GM12878 (cell line): ENCODE measurements around the gene CCDC15. TPM values are rescaled to one million over a fixed set of nuclear protein-coding genes. Genes with fewer than 3 reads are reported as not detected.

Experiments
- ATAC-seq: fragments of 200-7000 bp; cut with Tn5 transposase; 3 replicates; pipeline ENCODE4 v1.9.1; 2020; ENCODE audit warnings: mild to moderate bottlenecking, moderate library complexity
- BruUV-seq: library from RNA; stranded (reverse); fragments of 400-500 nt; replicated peaks from 2 replicates; lab custom pipeline; 2021; lab: Mats Ljungman, UMichigan
- CTCF ChIA-PET: fragments of 300-600 bp; sonication (Branson Sonifier 250); formaldehyde crosslinking; extraction: SDS; loops from one replicate; lab custom pipeline; 2021; ENCODE audit warnings: inconsistent platforms; lab: Yijun Ruan, JAX
- POLR2A ChIA-PET: fragments of 350-600 bp; formaldehyde crosslinking; extraction: SDS; loops from one replicate; lab custom pipeline; 2021; ENCODE audit warnings: inconsistent platforms; lab: Charles Lee
- RAD21 ChIA-PET: fragments of 300-600 bp; sonication (Branson Sonifier 250); formaldehyde crosslinking; loops from one replicate; lab custom pipeline; 2023; ENCODE audit warnings: antibody characterized with exemption; ENCODE audit not compliant: unreplicated experiment; lab: Charles Lee
- SMC1A ChIA-PET: fragments of 300-600 bp; sonication (Branson Sonifier 250); formaldehyde crosslinking; loops from one replicate; lab custom pipeline; 2023; ENCODE audit not compliant: unreplicated experiment, uncharacterized antibody; lab: Charles Lee
- DNase-seq: peaks from one replicate; pipeline ENCODE4 v3.0.0-alpha.2; 2011; ENCODE audit warnings: low read depth, low spot score
- FAIRE-seq: peaks from 3 replicates; lab custom pipeline; 2011; peaks lifted over from hg19 to GRCh38; lab: Jason Lieb, UNC
- H2AFZ ChIP-seq: 2 replicates; pipeline ENCODE4 v1.6.0; 2011; ENCODE audit warnings: low read depth, low read length, control low read depth; ENCODE audit not compliant: control insufficient read depth
- H3K27ac ChIP-seq: 2 replicates; pipeline ENCODE4 v1.5.1; 2011; ENCODE audit warnings: control low read depth; ENCODE audit not compliant: control insufficient read depth, insufficient read depth
- H3K27me3 ChIP-seq, 2 experiments: replicated peaks in 1 of 2; 2 replicates each; pipeline versions ENCODE4 v1.6.0 to v1.6.1; 2011; ENCODE audit warnings: low read length in 1 of 2; ENCODE audit not compliant: control insufficient read depth in 2 of 2, insufficient read depth in 2 of 2
- H3K36me3 ChIP-seq, 2 experiments: 2 replicates each; pipeline ENCODE4 v1.5.1; 2011; ENCODE audit warnings: low read length in 1 of 2; ENCODE audit not compliant: control insufficient read depth in 2 of 2, insufficient read depth in 2 of 2
- H3K4me1 ChIP-seq: 2 replicates; pipeline ENCODE4 v1.6.1; 2011; ENCODE audit warnings: mild to moderate bottlenecking, low read length, moderate library complexity, mixed read lengths; ENCODE audit not compliant: control insufficient read depth, insufficient read depth
- H3K4me2 ChIP-seq: 2 replicates; pipeline ENCODE4 v1.6.0; 2011; ENCODE audit warnings: control low read depth; ENCODE audit not compliant: control insufficient read depth, insufficient read depth
- H3K4me3 ChIP-seq: fragments of 200-600 bp; sonication (generic); 2 replicates; pipeline ENCODE4 v1.5.1; 2016
- H3K79me2 ChIP-seq: 2 replicates; pipeline ENCODE4 v1.6.0; 2011; ENCODE audit warnings: low read length; ENCODE audit not compliant: control insufficient read depth, insufficient read depth
- H3K9ac ChIP-seq: 2 replicates; pipeline ENCODE4 v1.8.0; 2011; ENCODE audit warnings: low read length, control low read depth, mixed read lengths; ENCODE audit not compliant: control insufficient read depth, insufficient read depth
- H3K9me3 ChIP-seq: replicated peaks from 3 replicates; pipeline ENCODE4 v1.5.1; 2011; ENCODE audit warnings: mild to moderate bottlenecking, low read length; ENCODE audit not compliant: control insufficient read depth, insufficient read depth
- H4K20me1 ChIP-seq: 2 replicates; pipeline ENCODE4 v1.6.0; 2011; ENCODE audit not compliant: control insufficient read depth, insufficient read depth
- BMI1 ChIP-seq: fragments of 450-650 bp; IDR thresholded peaks from 2 replicates; pipeline ENCODE4 v1.6.1; 2016; ENCODE audit warnings: mild to moderate bottlenecking, moderate library complexity, borderline replicate concordance
- E2F8 ChIP-seq: fragments of 450-650 bp; IDR thresholded peaks from 2 replicates; pipeline ENCODE4 v1.6.1; 2018; ENCODE audit warnings: mild to moderate bottlenecking, low read depth, moderate library complexity; ENCODE audit not compliant: partially characterized antibody
- ETV6 ChIP-seq, 2 experiments: fragments of 450-650 bp in 1 of 2; IDR thresholded peaks in 1 of 2; conservative IDR thresholded peaks in 1 of 2; 2 replicates each; pipeline ENCODE4 v1.6.1; 2014; ENCODE audit warnings: antibody characterized with exemption in 1 of 2, borderline replicate concordance in 1 of 2, low read depth in 1 of 2, mild to moderate bottlenecking in 1 of 2, moderate library complexity in 1 of 2
- FOXM1 ChIP-seq: IDR thresholded peaks from 2 replicates; pipeline ENCODE4 v1.6.1; 2012; ENCODE audit warnings: low read depth, mild to moderate bottlenecking, inconsistent platforms, low read length, moderate library complexity
- GATAD2B ChIP-seq: fragments of 450-650 bp; conservative IDR thresholded peaks from 2 replicates; pipeline ENCODE4 v1.6.1; 2017; ENCODE audit warnings: low read depth, mild to moderate bottlenecking, moderate library complexity
- IRF4 ChIP-seq: IDR thresholded peaks from 2 replicates; pipeline ENCODE4 v1.6.1; 2011; ENCODE audit warnings: low read depth, low read length
- MYC ChIP-seq: IDR thresholded peaks from 2 replicates; pipeline ENCODE4 v1.6.1; 2011; ENCODE audit warnings: mild to moderate bottlenecking, low read length, moderate library complexity, inconsistent platforms; ENCODE audit not compliant: insufficient read depth, insufficient replicate concordance, insufficient read length, severe bottlenecking
- NR2C1 ChIP-seq: fragments of 450-650 bp; IDR thresholded peaks from 2 replicates; pipeline ENCODE4 v1.6.1; 2017; ENCODE audit warnings: antibody characterized with exemption, mild to moderate bottlenecking, moderate library complexity
- POLR2AphosphoS2 ChIP-seq: IDR thresholded peaks from 2 replicates; pipeline ENCODE4 v1.6.1; 2011; ENCODE audit warnings: low read depth, mild to moderate bottlenecking, low read length, improper control_type of control experiment, moderate library complexity
- SMAD1 ChIP-seq: fragments of 450-650 bp; IDR thresholded peaks from 2 replicates; pipeline ENCODE4 v1.6.1; 2018; ENCODE audit warnings: mild to moderate bottlenecking, low read depth; ENCODE audit not compliant: partially characterized antibody
- TCF12 ChIP-seq: IDR thresholded peaks from 2 replicates; pipeline ENCODE4 v1.6.1; 2011; ENCODE audit warnings: low read depth, mild to moderate bottlenecking, low read length
- WGBS: methylation state at CpG from one replicate; pipeline ENCODE4 v1.1.6; 2016; ENCODE audit warnings: low lambda C conversion rate; ENCODE audit not compliant: insufficient replicate concordance, insufficient coverage; ENCODE audit errors: missing lambda C conversion rate; 5-methylcytosine and 5-hydroxymethylcytosine counted together
- in situ Hi-C: fragments of 300-500 bp; cut with MboI; formaldehyde crosslinking; loops from 9 replicates; pipeline ENCODE4 v1.14.3; 2018; ENCODE audit warnings: mixed read lengths
- intact Hi-C: fragments of 100-400 bp; cut with micrococcal nuclease; formaldehyde crosslinking; loops from one replicate; pipeline ENCODE4 v1.14.2; 2022; ENCODE audit not compliant: unreplicated experiment
- polyA plus RNA-seq, 11 experiments: library from polyadenylated mRNA; depleted of rRNA in 4 of 11; unstranded in 6 of 11; stranded (reverse) in 5 of 11; fragments of >200 nt; fragmentation: Nextera tagmentation in 4 of 11; fragmentation: Illumina TruSeq in 1 of 11; extraction: Ambion mirVana in 4 of 11; extraction: Trizol in 1 of 11; gene quantifications; 1 replicate in 1 of 11; 2 replicates in 10 of 11; pipeline versions ENCODE4 v1.2.1 to v1.2.3, GENCODE V29; 2011 to 2016; ENCODE audit warnings: inconsistent platforms in 2 of 11, missing spikeins in 2 of 11, low read depth in 1 of 11
- total RNA-seq, 4 experiments: library from RNA; depleted of rRNA in 3 of 4; stranded (reverse); fragments of >200 nt in 3 of 4; fragmentation: Illumina TruSeq in 1 of 4; extraction: Trizol in 1 of 4; gene quantifications; 2 replicates each; pipeline versions ENCODE4 v1.2.1 to v1.2.3, GENCODE V29; 2013 to 2021
- TF ChIP-seq, protein P1 (sequence below): IDR thresholded peaks from 2 replicates; pipeline ENCODE4 v1.6.1; 2012; ENCODE audit warnings: mild to moderate bottlenecking, low read depth, low read length
- TF ChIP-seq, protein P2 (sequence below): fragments of 150-350 bp; IDR thresholded peaks from 2 replicates; pipeline ENCODE4 v1.6.1; 2014; ENCODE audit warnings: mild to moderate bottlenecking, low read depth, low read length

Gene CCDC15
- total and polyA plus RNA-seq, 10 of the 15 experiments (the other 5 are each of a cell fraction or from before 2014, with no cell fraction given): 2.0 to 5.3 (median 3.3) TPM

DNA sequence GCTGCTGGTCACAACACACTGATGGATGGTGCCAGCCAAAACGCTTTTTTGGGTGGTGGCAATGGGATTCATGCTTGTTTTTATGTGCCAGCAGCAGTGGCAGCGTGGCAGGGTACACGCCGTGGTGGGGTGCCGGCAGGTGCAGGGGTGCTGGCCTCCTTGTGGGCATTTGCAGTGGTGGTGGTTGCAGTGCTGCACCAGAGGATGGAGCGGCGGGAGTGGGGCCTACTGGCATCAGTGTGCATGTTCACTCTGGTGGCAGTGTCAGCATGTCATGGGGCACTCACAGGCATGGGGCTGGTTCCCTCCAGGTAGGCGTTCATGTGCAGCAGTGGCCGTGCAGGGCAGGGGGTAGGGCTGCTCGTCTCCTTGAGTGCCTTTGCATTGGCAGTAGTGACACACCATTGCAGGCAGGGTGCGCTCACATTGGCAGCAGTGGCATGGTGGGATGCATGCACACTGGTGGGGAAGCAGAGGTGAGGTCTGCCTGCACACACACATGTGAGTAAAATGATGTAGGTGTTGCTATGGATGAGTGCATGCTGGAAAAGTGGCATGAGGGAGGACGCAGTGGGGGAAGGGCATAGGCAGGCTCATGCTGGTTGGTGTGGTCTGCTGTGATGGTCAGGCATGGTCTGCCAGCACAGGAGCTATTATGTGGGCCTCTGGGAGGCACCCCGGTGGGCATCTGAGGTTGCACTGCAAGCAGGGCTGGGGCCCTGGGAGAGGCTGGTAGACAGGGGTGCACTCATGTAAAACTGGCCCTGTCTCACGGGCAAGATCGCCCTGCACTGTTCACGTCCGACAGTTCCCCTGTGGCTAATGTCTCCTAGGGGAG is 29.9 kb downstream of the CCDC15 start:
- ChIA-PET POLR2A (no interaction called here), CTCF (interaction anchor here (1.6 kb wide), 1 partner anchor 158 kb away, joined by 3 read pairs; no protein-coding TSS in a partner anchor), SMC1A (interaction anchor here (2.0 kb wide), 1 partner anchor 16 kb away, joined by 5 read pairs; no protein-coding TSS in a partner anchor)
- Histone ChIP-seq H3K4me2 (no peak overlapping the region), H3K27ac (no peak overlapping the region), H3K79me2 (no peaks in the 10 kb centered on the region), H3K4me3 (no peak overlapping the region), H3K27me3 (no peaks in the 10 kb centered on the region), H3K9me3 (peaks cover 3% of the 10 kb centered on the region; the same call in 2 of the 3 replicates)
- 88% methylated on average over 17 of the region's 17 CpGs for WGBS
- no TSS peak for BruUV-seq
- intact Hi-C loops (no loop called here), in situ Hi-C loops (no loop called here)
- DNase-seq: no peak
- no peak for TF ChIP-seq E2F8
- TF ChIP-seq ETV6 (conservative IDR thresholded peaks at IDR 0.05 in 1 of 2, IDR thresholded peaks at IDR 0.05 in 1 of 2; ENCODE audit: borderline replicate concordance in 1 of 2, low read depth in 1 of 2): no peak
- TF ChIP-seq, protein P1, sequence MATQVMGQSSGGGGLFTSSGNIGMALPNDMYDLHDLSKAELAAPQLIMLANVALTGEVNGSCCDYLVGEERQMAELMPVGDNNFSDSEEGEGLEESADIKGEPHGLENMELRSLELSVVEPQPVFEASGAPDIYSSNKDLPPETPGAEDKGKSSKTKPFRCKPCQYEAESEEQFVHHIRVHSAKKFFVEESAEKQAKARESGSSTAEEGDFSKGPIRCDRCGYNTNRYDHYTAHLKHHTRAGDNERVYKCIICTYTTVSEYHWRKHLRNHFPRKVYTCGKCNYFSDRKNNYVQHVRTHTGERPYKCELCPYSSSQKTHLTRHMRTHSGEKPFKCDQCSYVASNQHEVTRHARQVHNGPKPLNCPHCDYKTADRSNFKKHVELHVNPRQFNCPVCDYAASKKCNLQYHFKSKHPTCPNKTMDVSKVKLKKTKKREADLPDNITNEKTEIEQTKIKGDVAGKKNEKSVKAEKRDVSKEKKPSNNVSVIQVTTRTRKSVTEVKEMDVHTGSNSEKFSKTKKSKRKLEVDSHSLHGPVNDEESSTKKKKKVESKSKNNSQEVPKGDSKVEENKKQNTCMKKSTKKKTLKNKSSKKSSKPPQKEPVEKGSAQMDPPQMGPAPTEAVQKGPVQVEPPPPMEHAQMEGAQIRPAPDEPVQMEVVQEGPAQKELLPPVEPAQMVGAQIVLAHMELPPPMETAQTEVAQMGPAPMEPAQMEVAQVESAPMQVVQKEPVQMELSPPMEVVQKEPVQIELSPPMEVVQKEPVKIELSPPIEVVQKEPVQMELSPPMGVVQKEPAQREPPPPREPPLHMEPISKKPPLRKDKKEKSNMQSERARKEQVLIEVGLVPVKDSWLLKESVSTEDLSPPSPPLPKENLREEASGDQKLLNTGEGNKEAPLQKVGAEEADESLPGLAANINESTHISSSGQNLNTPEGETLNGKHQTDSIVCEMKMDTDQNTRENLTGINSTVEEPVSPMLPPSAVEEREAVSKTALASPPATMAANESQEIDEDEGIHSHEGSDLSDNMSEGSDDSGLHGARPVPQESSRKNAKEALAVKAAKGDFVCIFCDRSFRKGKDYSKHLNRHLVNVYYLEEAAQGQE: no peak
- TF ChIP-seq, protein P2, sequence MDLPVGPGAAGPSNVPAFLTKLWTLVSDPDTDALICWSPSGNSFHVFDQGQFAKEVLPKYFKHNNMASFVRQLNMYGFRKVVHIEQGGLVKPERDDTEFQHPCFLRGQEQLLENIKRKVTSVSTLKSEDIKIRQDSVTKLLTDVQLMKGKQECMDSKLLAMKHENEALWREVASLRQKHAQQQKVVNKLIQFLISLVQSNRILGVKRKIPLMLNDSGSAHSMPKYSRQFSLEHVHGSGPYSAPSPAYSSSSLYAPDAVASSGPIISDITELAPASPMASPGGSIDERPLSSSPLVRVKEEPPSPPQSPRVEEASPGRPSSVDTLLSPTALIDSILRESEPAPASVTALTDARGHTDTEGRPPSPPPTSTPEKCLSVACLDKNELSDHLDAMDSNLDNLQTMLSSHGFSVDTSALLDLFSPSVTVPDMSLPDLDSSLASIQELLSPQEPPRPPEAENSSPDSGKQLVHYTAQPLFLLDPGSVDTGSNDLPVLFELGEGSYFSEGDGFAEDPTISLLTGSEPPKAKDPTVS: no peak
- TF ChIP-seq IRF4: no peak
- no peak for TF ChIP-seq BMI1
- no peak for TF ChIP-seq TCF12
- no peak for TF ChIP-seq MYC
- no peak for TF ChIP-seq POLR2AphosphoS2
- no peak for TF ChIP-seq GATAD2B
- TF ChIP-seq FOXM1: no peak
- TF ChIP-seq NR2C1: no peak
- TF ChIP-seq SMAD1: no peak
- TF ChIP-seq, all 136 proteins: peak for 0
- no peaks in the 10 kb centered on the region for H4K20me1 ChIP-seq
- no peaks in the 10 kb centered on the region for H3K4me1 ChIP-seq
- FAIRE-seq: no peak
- no peak overlapping the region for H2AFZ ChIP-seq
- RAD21 ChIA-PET: interaction anchor here (0.6 kb wide), 1 partner anchor 127 kb away, joined by 4 read pairs; no protein-coding TSS in a partner anchor
- H3K36me3 ChIP-seq: no peaks in the 10 kb centered on the region; a peak in 3 of 4 replicates
- no peak overlapping the region for H3K9ac ChIP-seq
- ATAC-seq: no peak
